ENCODE measurements around the gene RAET1L.

- TF ChIP-seq EZH2 (IDR thresholded peaks at IDR 0.05) (no peak), FOXP2 (optimal IDR thresholded peaks at IDR 0.05; ENCODE audit: control extremely low read depth, extremely low read length, insufficient read depth) (no peak)
Observed at GRCh38 chr6:150058986-150059385, 33.7 kb upstream of the RAET1L start.

Data from SK-N-MC (cell line).